GM08714 (cell line): Measurements from ENCODE around the gene EED.

Source experiments
- H3K4me3 ChIP-seq: fragments of 200-500 bp; sonication (Bioruptor generic); 2 replicates; pipeline ENCODE4 v1.5.1; 2014; ENCODE audit warnings: mild to moderate bottlenecking, low read length, inconsistent platforms
- ZNF274 ChIP-seq: IDR thresholded peaks from 2 replicates; pipeline ENCODE4 v1.6.1; 2012; ENCODE audit warnings: mild to moderate bottlenecking, low read depth, low read length

Gene EED

DNA sequence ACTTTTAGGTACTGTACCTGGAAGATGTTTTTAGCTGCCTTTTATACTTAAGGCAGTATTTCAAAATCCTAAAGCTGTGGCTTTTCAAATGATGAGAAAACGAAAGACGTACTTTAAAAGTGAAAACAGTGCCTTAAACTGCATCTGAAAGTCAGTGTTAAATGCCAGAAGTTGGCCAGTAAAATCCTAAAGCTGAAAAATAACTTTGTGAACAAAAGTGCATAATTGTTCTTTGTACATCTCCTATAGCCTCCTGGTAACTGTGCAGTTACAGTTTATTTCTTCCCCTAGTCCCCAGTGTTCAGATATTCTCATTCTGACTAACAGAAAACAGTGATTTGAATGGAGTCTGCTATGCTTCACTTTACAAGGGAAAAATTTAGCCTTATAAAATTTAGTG is 6.8 kb downstream of the EED start:
- TF ChIP-seq ZNF274 = no peak
- no peak overlapping the region; the same call in 1 of the 2 replicates for H3K4me3 ChIP-seq

- H3K4me3 ChIP-seq = no peak overlapping the region
- TF ChIP-seq ZNF274 = no peak
Measured at GRCh38 chr11:86255896-86256295, 11.3 kb downstream of the EED start.

DNA sequence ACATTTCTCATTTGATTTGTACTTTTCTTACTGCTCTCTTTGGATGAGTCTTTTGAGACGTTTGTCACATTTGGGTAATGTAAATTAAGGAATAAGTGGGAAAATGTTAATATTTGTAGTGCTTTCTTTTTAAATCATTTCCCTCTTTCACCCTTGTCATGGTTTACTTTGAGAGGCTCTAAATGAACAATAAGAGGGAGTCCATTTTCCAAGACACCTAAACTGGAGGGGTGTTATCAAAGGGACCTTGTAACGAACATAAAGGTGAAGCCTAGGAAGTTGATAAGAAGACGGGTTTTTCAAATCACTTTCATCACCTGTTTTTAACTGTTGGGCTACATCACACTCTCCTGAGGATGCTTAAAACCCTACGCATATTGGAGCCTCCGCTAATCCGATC is 12.1 kb downstream of the EED start:
- TF ChIP-seq ZNF274 = no peak
- H3K4me3 ChIP-seq = no peak overlapping the region

- no peak overlapping the region for H3K4me3 ChIP-seq
- TF ChIP-seq ZNF274 = no peak
Measured at GRCh38 chr11:86257446-86257845, 12.9 kb downstream of the EED start.

- no peak for TF ChIP-seq ZNF274
- no peak overlapping the region for H3K4me3 ChIP-seq
Measured at GRCh38 chr11:86259730-86260129, 15.2 kb downstream of the EED start.

GRCh38 chr11:86261328-86261727 is 16.8 kb downstream of the EED start:
- H3K4me3 ChIP-seq = no peak overlapping the region

GRCh38 chr11:86262387-86262786 is 17.8 kb downstream of the EED start:
- no peak overlapping the region for H3K4me3 ChIP-seq
- no peak for TF ChIP-seq ZNF274

More at GRCh38 chr11:86261328-86261727, 16.8 kb downstream of the EED start:
- no peak for TF ChIP-seq ZNF274

GRCh38 chr11:86264649-86265048 is 20.1 kb downstream of the EED start:
- TF ChIP-seq ZNF274 = no peak
- no peak overlapping the region for H3K4me3 ChIP-seq

- H3K4me3 ChIP-seq = no peak overlapping the region
- TF ChIP-seq ZNF274 = no peak
Measured at GRCh38 chr11:86265194-86265593, 20.6 kb downstream of the EED start.

GRCh38 chr11:86269645-86270044 is 25.1 kb downstream of the EED start:
- TF ChIP-seq ZNF274 = no peak
- no peak overlapping the region for H3K4me3 ChIP-seq

DNA sequence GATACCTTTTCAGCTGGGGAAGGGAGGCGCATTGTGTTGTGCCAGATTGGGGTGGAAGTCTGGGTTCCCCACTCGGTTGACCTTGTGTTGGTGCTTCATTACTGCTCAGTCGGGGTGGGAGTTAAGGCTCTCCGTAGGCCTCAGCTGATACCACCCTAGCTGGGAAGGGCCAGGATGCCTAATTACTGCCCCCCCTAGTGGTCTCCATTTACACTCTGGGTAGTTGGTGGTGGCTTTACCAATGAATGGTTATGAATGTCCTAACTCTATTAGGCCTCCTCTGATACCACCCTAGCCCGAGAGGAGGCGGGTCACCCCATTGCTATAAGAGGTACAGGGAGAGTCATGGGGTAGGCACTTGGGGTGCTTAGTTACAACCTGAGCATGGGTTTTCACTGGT is 29.9 kb downstream of the EED start:
- TF ChIP-seq ZNF274 = no peak
- no peak overlapping the region for H3K4me3 ChIP-seq

DNA sequence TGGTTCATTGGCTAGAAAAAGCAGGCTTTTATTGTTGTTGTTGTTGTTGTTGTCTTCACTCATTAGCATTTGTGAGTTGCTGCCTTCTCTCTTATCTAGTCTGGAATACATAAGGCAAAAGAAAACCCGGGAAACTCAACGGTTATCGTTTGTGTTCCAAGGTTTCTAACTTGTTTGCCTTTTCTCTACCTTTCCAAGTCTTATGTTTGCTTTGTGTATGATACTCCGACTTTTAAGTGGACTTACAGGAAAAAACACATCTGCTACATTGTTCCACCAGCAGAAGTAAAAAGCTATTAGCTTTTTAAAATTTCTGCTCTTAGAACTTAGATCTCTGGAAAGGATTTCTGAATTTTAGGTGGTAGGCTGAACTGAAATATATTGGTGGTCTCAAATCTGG is 30.4 kb downstream of the EED start:
- TF ChIP-seq ZNF274 = no peak

DNA sequence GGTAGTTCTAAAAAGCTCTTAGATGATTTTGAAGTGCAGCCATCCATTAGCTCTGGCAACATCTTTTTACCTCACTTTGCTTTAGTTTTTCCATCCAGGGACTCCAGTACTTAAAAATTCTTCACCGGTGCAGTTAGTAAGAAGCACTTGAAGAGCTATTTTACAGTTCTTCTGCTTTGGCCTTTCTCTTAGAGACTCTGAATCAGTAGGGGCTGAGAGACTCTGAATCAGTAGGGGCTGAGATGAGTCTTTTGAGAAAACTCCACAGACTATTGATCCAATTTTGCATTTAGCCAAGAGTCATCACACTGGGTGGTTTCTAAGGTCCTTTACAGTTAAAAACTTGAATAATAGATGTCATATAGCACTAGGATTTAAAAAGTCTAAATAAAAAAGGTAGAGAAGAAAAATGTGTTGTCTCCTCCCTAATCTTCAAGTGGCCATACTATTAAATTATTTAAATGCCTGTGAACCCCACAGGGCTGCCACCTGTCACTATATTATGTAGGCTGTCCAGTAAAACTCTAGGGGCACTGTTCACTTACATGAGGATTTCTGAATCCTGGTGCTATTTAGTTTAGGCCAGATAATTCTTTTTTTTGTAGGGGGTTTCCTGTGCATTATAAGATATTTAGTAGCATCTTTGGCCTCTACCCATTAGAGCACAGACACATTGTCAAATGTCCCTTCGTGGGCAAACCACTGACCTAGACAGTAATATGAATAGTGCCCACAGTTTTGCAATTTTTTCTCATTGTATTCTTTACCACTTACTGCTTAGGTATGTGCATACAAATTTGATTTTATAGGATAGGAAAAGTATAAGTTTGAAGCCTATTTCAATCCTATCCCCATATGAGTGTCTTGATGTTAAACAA is 31.2 kb downstream of the EED start:
- no peak for TF ChIP-seq ZNF274
- no peak overlapping the region for H3K4me3 ChIP-seq

More for the DNA sequence above, 30.4 kb downstream of the EED start:
- H3K4me3 ChIP-seq = no peak overlapping the region

DNA sequence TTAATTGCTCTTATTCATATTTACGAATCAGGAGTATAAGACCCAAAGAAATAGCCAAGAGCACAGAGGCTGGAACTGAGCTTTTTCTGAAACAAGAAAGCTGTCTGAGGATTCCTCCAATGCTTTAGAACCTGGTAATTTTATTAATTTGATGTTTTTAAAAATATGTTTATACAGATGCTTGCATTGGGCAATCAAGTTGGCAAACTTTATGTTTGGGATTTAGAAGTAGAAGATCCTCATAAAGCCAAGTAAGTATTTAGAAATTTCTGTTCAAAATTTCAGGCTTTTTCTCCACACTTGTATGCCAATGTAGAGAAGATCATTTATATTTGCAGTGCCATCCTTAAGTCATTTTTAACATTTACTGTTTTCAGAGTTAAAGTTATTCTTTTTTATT is 33.2 kb downstream of the EED start:
- no peak overlapping the region for H3K4me3 ChIP-seq
- TF ChIP-seq ZNF274 = no peak

DNA sequence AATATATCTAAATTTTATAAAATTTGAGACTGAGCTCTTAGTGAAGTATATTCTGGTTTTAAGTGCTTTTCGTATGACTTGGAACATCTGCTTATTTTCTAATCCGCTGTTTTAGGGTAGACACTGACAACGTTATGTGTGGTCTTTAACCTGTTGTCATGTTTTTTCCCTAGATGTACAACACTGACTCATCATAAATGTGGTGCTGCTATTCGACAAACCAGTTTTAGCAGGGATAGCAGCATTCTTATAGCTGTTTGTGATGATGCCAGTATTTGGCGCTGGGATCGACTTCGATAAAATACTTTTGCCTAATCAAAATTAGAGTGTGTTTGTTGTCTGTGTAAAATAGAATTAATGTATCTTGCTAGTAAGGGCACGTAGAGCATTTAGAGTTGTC is 33.7 kb downstream of the EED start:
- H3K4me3 ChIP-seq = no peak overlapping the region
- TF ChIP-seq ZNF274 = no peak

GRCh38 chr11:86279747-86280146 is 35.2 kb downstream of the EED start:
- TF ChIP-seq ZNF274 = no peak
- no peak overlapping the region for H3K4me3 ChIP-seq
